C4-2B (cell line): ENCODE data around the gene HIP1.

Experiments used
- ZFX ChIP-seq: fragments of 450-650 bp; IDR thresholded peaks from 2 replicates; pipeline ENCODE4 v1.6.1; 2017
- TF ChIP-seq, protein P1 (sequence below): fragments of 450-650 bp; conservative IDR thresholded peaks from 2 replicates; pipeline ENCODE4 v1.5.1; 2017; ENCODE audit warnings: mild to moderate bottlenecking

DNA sequence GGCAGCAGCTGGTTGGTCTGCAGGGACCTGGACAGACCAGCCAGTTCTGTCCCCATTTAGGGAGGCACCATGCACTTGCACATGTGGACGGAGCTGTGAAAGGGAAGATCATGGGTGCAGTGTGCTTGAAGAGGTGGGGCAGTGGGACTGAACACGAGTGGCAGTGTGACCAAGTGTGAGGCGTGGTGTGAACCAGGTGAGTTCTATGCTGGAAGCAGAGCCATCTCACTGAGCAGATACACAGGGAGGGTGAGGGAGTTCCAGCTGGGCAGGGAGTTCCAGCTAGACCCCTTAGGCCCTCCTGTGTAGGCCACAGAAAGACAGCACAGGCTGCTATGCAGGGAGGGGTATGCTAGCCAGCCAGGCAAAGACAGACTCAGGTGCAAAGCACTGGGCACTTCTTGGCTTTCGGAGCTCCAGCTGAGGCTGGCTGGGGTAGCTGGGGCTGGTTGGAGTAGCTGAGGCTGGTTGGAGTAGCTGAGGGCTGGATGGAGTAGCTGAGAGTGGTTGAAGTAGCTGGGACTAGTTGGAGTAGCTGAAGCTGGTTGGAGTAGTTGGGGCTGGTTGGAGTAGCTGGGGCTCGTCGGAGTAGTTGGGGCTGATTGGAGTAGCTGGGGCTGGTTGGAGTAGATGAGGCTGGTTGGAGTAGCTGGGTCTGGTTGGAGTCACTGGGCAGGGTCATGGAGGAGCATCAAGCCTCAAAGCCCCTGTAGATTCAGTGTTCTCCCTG, 90.9 kb downstream of the HIP1 start:
- TF ChIP-seq, protein P1, sequence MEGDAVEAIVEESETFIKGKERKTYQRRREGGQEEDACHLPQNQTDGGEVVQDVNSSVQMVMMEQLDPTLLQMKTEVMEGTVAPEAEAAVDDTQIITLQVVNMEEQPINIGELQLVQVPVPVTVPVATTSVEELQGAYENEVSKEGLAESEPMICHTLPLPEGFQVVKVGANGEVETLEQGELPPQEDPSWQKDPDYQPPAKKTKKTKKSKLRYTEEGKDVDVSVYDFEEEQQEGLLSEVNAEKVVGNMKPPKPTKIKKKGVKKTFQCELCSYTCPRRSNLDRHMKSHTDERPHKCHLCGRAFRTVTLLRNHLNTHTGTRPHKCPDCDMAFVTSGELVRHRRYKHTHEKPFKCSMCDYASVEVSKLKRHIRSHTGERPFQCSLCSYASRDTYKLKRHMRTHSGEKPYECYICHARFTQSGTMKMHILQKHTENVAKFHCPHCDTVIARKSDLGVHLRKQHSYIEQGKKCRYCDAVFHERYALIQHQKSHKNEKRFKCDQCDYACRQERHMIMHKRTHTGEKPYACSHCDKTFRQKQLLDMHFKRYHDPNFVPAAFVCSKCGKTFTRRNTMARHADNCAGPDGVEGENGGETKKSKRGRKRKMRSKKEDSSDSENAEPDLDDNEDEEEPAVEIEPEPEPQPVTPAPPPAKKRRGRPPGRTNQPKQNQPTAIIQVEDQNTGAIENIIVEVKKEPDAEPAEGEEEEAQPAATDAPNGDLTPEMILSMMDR, result no peak
- no peak for TF ChIP-seq ZFX
